ENCODE data around the gene CCDC124. TPM values are rescaled to one million over a fixed set of nuclear protein-coding genes. Genes with fewer than 3 reads are reported as not detected.
A peak's percentile ranks its signal among the peaks of the same experiment; 100 is the strongest.

CCDC124 gene
- total RNA-seq, 1 experiment from 2014 or later, result 165 TPM

- H4K20me1 ChIP-seq (ENCODE audit: low read length), result no peaks in the 10 kb centered on the region
- no peaks in the 10 kb centered on the region for H3F3A ChIP-seq (ENCODE audit: low read length, unreplicated experiment)
- peaks cover 31% of the 10 kb centered on the region for H3K4me1 ChIP-seq (ENCODE audit: insufficient read depth, low read length)
- CTCF ChIA-PET, result interaction anchor here (1.3 kb wide), 1 partner anchor 11 kb away, joined by 6 read pairs; no protein-coding TSS in a partner anchor
- ATAC-seq (no peak), DNase-seq (no peak)
- no peaks in the 10 kb centered on the region for H3K9me2 ChIP-seq (replicated peaks; ENCODE audit: low read length)
- intact Hi-C loops (cut with micrococcal nuclease), result loop anchor here (5.0 kb wide), 1 partner anchor 108 kb away; no protein-coding TSS in a partner anchor
- H3K4me2 ChIP-seq (ENCODE audit: low read length), result peak overlapping the region; percentile 88
- no peak overlapping the region for H3K9ac ChIP-seq (ENCODE audit: low read length)
- no peak overlapping the region for H3K27ac ChIP-seq (ENCODE audit: low read length)
- H2AFZ ChIP-seq (ENCODE audit: low read length), result 0 out of 2 replicates have a peak overlapping the region, but pooled peaks have one; percentile 77
- POLR2A ChIA-PET (ENCODE audit: unreplicated experiment), result interaction anchor here (0.5 to 0.6 kb wide), 2 partner anchors 16 to 77 kb away, joined by 3 to 6 read pairs; no protein-coding TSS in a partner anchor
- peaks cover 50% of the 10 kb centered on the region for H3K27me3 ChIP-seq (ENCODE audit: low read length)
- H3K4me3 ChIP-seq (ENCODE audit: low read length), result peak overlapping the region; percentile 66; the same call in 1 of the 2 replicates
- H3K79me2 ChIP-seq (ENCODE audit: low read length), result no peaks in the 10 kb centered on the region
- no peaks in the 10 kb centered on the region for H3K36me3 ChIP-seq (ENCODE audit: low read depth, low read length)
- H3K9me3 ChIP-seq (ENCODE audit: low read length), result no peaks in the 10 kb centered on the region
- no peak for TF ChIP-seq EZH2 (IDR thresholded peaks at IDR 0.05; ENCODE audit: low read length, unreplicated experiment)
- TF ChIP-seq CTCF (conservative IDR thresholded peaks at IDR 0.05; ENCODE audit: low read depth, low read length), result no peak
- TF ChIP-seq EZH2phosphoT487 (IDR thresholded peaks at IDR 0.05; ENCODE audit: borderline replicate concordance, low read length), result no peak
- no TSS peak for BruUV-seq (replicated peaks)
These were observed 16.4 kb downstream of the CCDC124 start for GRCh38 chr19:17948931-17949930.

- DNase-seq (peak; percentile 14), ATAC-seq (0 out of 2 replicates have a peak, but pooled peaks have one; percentile 5)
- H3K36me3 ChIP-seq (ENCODE audit: low read depth, low read length), result no peaks in the 10 kb centered on the region
- H2AFZ ChIP-seq (ENCODE audit: low read length), result peak overlapping the region; percentile 77
- peak overlapping the region; percentile 60 for H3K4me3 ChIP-seq (ENCODE audit: low read length)
- no peak for TF ChIP-seq CTCF (conservative IDR thresholded peaks at IDR 0.05; ENCODE audit: low read depth, low read length)
- no peak for TF ChIP-seq EZH2phosphoT487 (IDR thresholded peaks at IDR 0.05; ENCODE audit: borderline replicate concordance, low read length)
- TF ChIP-seq EZH2 (IDR thresholded peaks at IDR 0.05; ENCODE audit: low read length, unreplicated experiment), result no peak
- H4K20me1 ChIP-seq (ENCODE audit: low read length), result no peaks in the 10 kb centered on the region
- no peaks in the 10 kb centered on the region for H3K79me2 ChIP-seq (ENCODE audit: low read length)
- ChIA-PET POLR2A (ENCODE audit: unreplicated experiment) (no interaction called here), CTCF (no interaction called here)
- intact Hi-C loops (cut with micrococcal nuclease), result loop anchor here (5.0 kb wide), 1 partner anchor 107 kb away; no protein-coding TSS in a partner anchor
- H3K9ac ChIP-seq (ENCODE audit: low read length), result no peak overlapping the region
- H3K27me3 ChIP-seq (ENCODE audit: low read length), result peaks cover 53% of the 10 kb centered on the region
- BruUV-seq (replicated peaks), result no TSS peak
- H3F3A ChIP-seq (ENCODE audit: low read length, unreplicated experiment), result no peaks in the 10 kb centered on the region
- H3K4me2 ChIP-seq (ENCODE audit: low read length), result peak overlapping the region; percentile 88
- no peak overlapping the region for H3K27ac ChIP-seq (ENCODE audit: low read length)
- peaks cover 26% of the 10 kb centered on the region for H3K4me1 ChIP-seq (ENCODE audit: insufficient read depth, low read length)
- no peaks in the 10 kb centered on the region for H3K9me2 ChIP-seq (replicated peaks; ENCODE audit: low read length)
- no peaks in the 10 kb centered on the region for H3K9me3 ChIP-seq (ENCODE audit: low read length)
These were observed 17.1 kb downstream of the CCDC124 start for GRCh38 chr19:17949956-17950309.

All from PC-3 (cell line).